DMS 273 (cell line): ENCODE data around the gene ZNF516.

Experiments
- DNase-seq: peaks from one replicate; lab custom pipeline; 2025; ENCODE audit not compliant: unreplicated experiment; lab: John Stamatoyannopoulos, UW

ZNF516 gene

DNA sequence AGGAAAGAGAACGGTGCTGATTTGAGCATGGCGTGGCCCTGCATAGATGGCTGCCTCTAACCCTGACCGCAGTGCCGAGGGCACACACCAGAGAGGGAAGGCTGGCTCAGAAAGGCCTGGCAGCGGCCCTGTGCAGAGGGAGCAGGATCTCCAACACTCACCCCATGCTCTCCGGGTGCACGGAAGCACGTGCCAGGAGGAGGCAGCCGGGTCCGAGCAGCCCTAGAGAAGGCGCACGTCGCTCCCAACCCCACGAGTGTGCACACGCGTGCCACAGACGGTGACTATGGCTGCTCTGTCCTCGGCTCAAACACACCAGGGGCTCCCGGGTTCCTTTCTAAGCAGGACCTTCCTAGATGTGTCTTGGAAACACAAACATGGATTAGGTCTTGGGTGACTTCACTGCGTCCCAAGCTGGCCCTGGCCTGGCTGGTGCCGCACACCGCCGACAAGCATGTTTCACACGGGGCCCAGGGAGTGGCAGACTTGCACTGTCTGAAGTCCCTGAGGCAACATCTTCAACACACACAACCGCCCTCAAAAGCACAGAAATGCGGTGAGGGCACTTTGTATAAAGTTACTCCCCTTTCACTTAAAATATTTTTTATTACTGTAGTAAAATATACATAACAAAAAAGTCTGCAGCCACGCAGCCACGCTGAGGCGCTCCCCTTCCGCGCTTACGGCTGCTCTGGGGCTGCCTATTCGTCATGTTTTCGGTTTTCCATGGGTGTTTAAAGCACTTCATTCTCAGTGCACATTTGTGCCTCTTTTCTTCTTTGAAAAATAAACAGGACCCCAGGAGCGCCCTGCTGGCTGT lies 110.0 kb downstream of the ZNF516 start:
- no peak for DNase-seq

DNA sequence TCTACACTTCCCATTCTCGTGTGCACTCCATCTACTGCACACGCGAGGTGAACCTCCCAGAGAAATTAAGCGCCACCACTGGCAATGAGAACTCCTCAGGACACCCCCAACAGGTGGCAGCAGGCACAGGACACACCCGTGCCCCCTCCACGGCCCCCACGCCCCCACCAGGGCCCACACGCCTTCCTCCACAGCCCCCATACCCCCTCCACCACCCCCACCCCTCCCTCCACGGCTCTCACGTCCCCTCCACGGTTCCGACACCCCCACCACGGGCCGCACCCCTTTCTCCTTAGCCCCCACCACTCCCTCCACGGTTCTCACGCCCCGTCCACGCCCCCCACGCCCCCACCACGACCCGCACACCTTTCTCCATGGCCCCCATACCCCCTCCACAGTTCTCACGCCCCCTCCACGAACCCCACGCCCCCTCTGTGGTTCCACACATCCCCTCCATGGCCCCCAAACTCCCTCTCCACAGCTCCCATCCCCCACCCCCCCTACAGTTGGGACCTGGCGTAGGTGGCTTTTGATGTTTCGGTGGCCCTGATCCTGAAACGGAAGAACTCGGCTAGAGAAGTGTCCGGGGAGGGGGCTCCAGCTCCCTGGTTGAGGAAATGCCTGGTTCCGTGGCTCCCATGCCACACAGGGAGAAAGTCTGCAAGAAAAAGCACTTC lies 110.8 kb downstream of the ZNF516 start:
- DNase-seq: no peak

DNA sequence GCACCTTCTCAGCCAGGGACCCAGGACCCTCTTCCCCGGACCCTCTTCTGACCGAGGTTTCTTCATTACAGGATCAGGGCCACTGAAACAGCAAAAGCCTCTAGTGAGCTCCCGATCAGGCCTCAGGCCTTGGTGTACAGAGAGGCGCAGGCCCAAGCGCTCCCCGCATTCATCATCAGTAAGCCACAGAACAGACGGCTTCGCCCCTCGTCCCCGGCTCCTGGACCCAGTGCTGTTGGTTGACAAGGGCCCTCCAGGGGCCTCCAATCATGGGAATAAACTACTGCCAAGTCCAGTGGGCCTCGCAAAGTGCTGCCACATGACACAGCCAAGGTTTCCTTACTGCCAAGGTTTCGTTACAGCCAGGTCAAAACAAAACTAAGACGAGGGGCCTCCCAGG lies 111.4 kb downstream of the ZNF516 start:
- DNase-seq: no peak

DNA sequence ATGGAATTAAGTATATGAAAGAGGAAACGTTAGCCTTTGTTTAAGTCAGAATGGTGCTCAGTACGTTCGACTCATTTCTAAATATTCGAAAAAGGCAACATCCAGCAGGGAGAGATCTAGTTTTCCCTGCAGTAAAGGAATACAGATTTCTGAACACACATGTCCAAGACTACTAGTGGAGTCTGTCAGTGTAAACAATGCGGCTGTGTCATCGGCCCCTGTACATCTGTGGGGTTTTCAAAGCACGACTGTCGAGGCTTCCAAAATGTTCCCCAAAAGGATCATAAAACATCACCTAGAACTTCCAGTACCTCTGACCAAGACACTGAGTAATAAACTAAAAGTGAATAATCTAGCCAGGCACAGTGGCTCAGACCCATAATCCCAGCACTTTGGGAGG lies 112.8 kb downstream of the ZNF516 start:
- DNase-seq: no peak

DNA sequence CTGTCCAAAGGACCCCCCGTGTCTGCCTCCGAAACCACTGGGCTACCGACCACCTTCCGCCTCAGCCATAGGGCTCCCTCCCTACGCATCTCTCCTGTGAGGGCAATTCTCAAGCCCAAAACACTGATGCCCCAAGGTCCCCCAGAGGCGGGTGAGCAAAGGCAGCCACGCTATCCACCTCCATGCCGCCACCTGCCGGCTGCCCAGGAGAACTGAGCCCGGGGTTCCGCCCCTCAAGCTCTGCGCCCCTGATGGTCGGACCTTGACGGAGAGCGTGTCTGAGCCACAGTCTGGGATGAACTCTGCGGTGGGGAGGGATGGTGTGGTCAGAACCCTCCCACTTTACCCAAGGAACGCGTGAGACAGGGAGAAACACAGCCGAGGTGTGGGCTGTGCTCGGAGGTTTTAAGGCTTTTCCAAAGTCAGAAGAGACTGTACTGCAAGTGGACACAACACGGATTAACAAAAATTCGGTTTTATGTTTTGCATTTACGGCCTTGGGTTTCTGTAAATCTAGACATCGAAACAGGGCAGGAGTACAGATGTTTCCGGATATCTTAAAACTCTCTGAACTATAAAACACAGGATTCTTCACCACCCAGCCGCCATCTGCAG lies 114.1 kb downstream of the ZNF516 start:
- DNase-seq: peak; percentile 38

DNA sequence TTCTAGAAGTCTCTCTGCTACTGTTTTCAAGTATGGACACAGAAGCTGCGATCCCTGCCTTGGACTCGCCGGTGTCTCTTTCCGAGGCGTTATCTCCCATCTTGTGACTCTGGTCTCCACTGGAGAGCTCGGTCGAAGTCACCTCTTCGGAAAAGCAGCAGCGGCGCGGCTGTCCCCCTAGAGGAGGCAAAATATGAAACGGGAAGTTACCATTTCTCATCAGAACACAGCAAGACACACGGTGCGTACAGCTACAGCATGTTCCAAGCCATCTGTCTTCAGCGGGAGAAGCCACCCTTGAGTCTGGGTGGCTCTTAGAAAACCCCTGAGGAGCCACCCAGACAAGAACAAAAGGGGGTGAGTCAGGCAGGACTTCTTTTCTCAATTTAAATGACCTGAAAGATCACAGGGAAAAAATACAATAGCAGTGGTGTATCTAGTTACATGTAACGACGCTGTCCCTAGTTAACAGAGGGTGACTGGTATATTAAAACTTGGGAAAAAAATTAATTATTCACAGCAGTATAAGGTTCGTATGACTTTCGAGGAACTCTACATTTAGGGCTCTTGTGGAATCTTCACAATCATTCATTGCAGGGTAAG lies 114.8 kb downstream of the ZNF516 start:
- DNase-seq: no peak

DNA sequence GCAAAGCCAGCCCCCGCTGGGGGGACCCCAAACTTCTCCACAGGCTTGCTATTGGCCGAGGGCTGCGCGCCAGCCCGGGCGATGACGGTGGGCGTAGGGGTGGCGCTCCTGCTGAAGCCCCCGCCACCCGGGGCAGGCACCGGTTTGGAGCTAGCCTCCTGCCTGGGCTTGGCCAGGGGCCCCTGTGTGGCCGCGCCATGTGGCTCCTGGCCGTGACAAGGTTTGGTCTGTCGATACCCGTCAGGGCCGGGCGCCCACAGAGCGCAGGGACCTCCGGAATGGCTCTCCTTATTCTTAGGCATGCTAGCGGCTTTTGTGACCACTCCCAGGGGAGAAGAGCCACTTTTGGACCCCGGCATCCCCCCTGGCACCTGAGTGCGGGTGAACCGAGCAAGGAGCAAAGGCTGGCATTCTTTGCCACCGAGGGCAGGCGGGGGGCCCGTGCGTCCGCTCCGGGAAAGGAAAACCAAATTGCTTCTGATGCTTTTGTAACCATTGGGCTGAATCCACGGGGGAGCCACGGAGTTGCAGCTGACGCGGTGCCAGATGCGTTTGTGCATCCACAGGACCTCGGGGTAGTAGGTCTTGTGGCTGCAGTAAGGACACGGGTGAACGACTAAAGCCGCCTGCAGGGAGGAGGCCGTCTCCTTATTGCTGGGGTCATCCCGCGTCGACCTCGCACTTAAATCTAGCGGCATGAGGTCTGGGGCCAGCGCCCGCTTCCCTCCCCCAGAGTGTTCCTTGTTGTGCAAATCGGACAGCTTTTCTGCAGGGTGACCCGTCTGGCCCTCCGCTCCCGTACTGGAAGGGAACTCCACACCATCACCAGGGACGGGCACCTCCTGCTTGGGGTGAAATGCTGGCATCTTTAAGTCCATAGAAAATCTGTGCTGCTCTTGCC lies 115.6 kb downstream of the ZNF516 start:
- DNase-seq: no peak

DNA sequence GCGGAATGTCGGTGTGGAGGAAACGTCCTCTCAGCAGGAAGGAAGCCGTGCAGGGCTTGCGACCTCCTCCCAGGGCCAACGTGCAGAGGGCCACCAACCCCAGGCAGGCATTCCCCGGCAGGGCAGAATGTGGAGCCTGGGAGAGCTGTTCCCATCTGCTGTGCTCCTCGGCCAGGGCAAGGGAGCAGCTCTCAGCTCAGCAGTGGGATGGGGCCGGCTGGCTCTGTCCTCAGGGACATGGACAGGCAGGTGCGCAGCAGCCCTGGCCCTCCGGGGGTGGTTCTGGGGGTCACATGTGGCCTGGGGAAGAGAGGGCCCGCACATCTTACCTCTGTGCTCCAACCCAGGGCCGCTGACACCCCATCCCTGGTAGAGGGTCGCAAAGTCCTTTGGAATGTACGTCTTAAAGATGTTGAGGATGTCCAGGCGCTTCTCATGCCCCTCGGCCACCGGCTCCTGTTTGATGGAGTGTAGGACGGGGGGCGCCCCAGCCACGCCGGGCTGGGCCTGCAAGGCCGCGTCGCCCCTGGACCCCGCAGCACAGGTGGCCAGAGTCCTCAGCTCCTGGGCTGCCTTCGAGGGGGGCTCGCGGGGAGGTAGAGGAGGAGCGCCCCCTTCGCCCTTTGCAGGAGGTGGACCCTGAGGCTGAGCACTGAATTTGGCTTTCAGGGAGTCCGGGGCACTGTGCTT lies 116.4 kb downstream of the ZNF516 start:
- DNase-seq: no peak

DNA sequence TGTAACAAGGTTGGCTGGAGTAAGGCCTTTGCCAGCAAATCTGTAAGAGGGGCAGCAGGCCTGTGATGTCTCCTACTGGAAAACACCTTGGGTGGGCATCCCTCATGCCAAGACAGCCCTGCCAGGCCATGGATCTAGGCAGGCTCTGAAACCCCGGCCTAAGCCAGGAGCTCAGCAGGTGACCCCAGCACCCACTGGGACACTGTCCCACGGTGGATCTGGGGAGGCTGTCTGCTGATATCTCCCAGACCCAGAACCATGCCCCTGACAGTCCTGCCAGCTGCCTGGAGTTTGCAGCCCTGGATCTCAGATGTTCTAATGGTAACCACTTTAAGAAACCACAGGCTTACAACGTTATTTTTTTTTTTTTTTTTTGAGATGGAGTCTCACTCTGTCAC lies 117.7 kb downstream of the ZNF516 start:
- DNase-seq: no peak

DNA sequence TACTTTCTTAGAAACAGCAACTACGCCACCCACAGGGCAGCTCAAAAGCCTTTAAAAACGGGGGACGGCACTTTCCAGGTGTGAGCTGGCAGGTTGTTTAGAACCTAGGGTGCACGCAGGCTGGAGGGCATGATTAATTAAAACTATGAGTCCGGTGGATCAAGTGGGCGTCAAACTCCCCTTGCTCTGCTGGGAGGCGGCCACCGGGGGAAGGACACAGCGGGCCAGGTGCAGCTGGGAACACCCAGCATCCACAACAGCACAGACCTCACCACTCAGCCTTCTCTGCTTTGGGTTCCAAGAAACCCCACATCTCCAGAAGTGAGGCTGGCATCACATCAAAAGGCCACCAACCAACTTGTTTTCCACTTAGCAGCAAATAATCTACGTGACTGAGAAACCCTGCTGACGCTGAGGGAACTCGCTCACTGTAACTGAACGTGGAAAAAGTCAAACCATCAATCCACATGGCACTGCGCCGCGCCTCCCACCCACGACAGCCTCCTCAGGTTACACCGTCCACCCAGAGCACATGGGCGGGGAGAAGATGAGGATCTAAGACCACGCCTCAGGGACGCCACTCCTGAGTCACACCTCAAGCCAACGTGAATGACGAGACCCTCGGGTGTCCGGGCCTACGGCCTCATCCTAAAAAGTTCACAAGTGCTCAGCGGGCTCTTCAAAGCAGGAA lies 118.2 kb downstream of the ZNF516 start:
- no peak for DNase-seq

DNA sequence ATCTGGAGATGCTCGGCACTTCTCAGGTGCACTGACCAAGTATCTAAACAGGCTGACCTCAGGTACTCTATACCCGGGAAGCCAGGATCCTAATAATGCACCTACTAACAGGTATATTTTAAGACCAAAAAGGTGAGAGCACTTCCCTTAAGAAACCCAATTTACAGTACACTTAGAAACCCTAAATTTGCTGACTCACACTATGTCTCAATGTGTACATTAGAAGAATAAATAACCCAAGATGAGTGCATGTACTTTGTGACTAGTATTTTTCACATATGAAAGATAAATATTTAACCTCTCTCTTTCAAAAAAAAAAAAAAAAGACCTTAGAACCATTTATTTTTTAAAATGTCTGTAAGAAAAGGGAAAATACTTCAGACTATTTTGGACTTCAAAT lies 118.8 kb downstream of the ZNF516 start:
- no peak for DNase-seq

DNA sequence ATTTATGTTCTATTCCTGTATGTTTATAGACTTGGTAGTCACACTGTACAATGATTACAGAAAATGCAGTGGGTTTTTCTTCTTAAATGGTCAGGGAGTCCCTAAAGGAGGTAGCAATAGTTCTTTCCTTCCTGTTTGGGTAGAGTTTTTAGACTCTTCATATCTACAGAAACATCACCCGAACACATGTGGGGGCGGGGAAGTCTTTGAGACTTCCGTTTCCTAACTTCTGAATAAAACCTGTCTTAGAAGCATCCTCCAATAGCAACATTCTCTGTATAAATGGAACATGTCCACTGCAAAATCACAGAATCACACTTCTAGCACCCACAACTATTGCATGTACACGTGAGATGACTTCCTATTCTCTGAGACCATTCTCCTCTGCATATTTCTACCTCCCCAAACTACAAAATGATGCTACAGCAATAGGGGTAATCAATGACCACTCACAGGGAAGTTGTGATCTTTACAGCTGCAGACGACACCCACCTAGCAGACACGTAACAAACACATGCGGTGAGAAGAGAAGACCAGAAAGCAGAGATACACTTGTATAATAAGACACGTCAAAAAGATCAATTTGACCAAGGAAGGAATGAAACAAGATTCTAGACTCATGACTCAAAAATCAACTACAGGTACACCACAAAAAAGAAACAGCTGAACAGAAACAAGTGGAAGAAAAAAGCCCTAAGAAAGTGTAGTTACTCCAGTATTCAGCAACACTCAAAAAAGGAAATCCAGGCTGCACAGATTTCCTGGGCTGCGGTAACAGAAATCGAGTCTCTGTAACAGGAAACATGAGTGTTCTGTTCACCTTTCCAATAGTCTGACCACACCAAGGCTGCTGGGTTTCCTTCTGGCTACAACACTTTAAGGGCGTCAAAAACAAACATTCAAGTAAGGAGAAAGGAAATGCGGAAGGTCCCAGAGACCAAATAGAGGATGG lies 120.4 kb downstream of the ZNF516 start:
- DNase-seq: no peak

DNA sequence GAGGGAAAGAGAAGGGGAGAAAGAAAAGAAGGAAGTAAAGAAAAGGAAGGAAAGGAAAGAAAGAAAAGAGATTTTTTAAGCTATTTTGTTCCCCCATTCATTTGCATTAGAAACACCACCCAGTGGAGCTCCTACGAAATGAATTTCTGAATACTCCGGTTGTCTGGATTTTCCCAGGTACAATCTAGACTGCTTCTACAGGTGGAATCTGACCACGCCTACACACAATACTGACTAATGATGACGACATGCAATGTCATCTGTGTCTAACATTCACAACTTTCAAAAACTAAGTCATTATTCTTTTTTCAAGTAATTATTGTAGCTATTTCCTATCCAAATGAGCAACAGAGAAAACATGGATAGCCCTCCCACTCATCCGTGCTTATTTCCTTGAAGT lies 121.7 kb downstream of the ZNF516 start:
- DNase-seq: no peak

DNA sequence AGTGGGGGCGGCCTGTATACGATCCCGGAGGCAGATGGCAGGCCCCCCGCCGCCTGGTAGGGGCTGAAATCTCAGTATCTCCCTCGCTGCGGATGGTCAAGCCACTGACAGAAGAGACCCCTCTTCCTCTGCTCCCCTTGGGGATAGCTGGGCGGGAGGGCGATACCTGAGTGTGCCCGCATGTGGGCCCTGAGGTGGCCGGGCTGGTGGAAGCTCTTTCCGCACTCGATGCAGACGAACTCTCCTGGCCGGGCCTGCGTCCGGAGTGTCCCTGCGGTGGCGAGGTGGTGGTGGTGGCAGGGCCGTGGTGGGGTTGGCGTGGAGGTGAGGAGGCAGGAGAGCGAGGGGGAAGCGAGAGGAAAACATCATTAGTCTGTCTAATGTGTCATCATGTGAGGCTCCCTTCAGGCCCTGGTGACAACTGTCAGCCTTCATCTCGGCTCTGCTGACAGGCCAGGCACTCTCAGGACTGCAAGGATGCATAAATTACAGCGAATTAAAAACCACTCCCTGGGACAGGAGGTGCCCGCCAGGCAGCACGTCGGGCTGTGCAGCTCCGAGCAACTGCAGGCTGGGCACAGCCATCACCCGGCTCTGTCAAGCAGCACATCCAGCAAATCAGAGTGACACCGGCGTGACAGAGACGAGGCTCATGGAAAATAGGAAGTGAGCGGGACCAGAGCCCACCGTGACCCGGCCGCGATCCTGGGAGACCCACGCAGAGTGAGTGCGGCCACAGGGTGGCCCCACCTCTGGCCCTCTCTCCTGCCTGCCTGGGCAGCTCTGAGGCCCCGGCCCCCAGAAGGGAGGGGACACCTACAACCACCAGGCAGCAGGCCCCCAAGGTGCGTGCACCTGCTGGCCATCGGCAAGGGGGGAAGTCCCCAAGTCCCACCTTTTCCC lies 123.5 kb downstream of the ZNF516 start:
- DNase-seq: no peak

DNA sequence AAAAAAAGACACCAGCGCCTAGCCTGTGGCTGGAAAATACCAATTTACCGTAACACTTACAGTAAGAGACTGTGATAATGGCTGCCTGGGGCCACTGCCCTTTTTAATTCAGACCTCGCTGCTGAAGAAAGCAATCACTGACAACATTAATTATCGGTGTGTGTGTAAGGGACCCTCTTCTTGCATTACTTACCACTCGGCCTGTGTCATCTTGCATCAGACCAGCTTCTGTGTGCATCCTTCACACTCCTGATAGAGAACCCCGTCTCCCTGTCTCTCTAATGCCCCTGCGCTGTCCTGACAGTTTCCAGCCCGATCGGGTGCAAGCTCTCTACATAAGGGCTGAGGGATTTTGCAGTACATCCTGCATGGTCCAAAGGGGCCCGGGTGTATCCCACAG lies 124.4 kb downstream of the ZNF516 start:
- DNase-seq: no peak

DNA sequence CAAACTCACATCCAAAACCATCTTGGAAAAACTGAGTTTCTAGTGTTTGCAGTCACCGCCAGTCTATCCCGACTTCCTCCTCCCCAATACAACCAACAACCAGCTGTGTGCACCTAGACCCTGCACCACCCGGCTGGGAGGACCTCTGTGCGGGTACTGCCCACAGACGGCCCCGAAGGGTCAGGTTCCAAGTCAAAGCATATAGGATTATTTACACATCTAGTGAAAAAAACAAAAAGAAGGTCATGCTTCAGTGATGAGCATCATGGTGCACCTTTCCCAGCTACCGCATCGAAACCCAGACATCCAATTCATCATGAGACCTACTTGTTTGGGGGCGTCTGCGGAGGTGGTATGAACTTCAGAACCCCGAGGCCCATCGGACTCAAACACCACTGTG lies 124.8 kb downstream of the ZNF516 start:
- no peak for DNase-seq

DNA sequence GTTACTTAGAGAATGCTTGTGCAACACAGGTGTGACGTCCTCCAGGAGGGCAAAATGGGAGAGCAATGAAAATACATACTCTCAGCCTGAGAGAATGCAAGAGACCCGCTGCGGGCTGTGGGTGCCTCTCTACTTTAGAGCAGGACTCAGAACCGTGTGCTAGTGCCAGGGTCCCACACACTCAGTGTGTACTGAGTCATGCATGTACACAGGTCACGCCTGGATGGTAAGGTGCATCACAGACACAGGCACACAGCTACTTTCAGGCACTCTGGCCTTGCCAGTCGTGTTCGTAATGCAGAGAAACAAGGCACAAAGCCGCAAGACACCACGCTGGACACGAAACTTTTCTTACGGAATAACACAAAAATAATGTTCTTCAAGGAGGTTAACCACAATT lies 125.3 kb downstream of the ZNF516 start:
- no peak for DNase-seq

DNA sequence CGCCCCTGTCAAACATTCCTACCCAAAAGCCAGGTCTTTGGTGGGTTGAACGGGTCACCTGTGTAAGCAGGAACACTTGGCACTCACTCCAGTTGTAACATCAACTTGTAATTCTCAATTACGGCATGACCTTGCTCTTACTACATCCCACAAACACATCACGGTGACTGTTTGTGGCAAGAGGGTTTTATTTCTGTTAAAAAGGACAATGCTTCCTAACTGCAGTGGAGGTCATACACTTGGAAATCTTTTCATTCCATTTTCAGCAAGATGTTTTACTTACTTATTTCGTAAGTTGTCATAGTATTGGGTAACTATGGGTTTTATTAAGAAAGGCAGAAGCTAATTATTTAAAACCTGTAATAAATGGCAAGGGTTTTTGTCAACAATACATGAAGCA lies 126.1 kb downstream of the ZNF516 start:
- no peak for DNase-seq
